ENCODE data around the gene STPG2.

The STPG2 gene

GRCh38 chr4:97548943-97549583 is 594.2 kb downstream of the STPG2 start:
- no peaks in the 10 kb centered on the region for H3K36me3 Mint-ChIP-seq
- no peak overlapping the region for H3K27ac Mint-ChIP-seq
- H3K27me3 Mint-ChIP-seq, result no peaks in the 10 kb centered on the region
- H3K4me1 Mint-ChIP-seq, result no peaks in the 10 kb centered on the region
- DNase-seq, result no peak
- no peak overlapping the region for H3K4me3 Mint-ChIP-seq
- CTCF ChIA-PET, result no interaction called here
- H3K9me3 Mint-ChIP-seq, result peaks cover 6% of the 10 kb centered on the region

GRCh38 chr4:97548186-97548585 is 595.1 kb downstream of the STPG2 start:
- DNase-seq, result no peak
- Mint-ChIP-seq H3K9me3 (peaks cover 8% of the 10 kb centered on the region), H3K36me3 (no peaks in the 10 kb centered on the region), H3K27me3 (no peaks in the 10 kb centered on the region), H3K27ac (no peak overlapping the region), H3K4me1 (no peaks in the 10 kb centered on the region), H3K4me3 (no peak overlapping the region)
- CTCF ChIA-PET, result no interaction called here

- CTCF ChIA-PET, result no interaction called here
- no peaks in the 10 kb centered on the region for H3K4me1 Mint-ChIP-seq
- DNase-seq, result no peak
- H3K27me3 Mint-ChIP-seq, result no peaks in the 10 kb centered on the region
- no peak overlapping the region for H3K27ac Mint-ChIP-seq
- H3K36me3 Mint-ChIP-seq, result no peaks in the 10 kb centered on the region
- H3K4me3 Mint-ChIP-seq, result no peak overlapping the region
- H3K9me3 Mint-ChIP-seq, result peaks cover 15% of the 10 kb centered on the region
Measured at GRCh38 chr4:97531351-97531750, 611.9 kb downstream of the STPG2 start.

- CTCF ChIA-PET, result no interaction called here
Measured at GRCh38 chr4:97530676-97531075, 612.6 kb downstream of the STPG2 start.

GRCh38 chr4:97525236-97525635 is 618.0 kb downstream of the STPG2 start:
- Mint-ChIP-seq H3K27ac (no peak overlapping the region), H3K4me3 (no peak overlapping the region), H3K27me3 (no peaks in the 10 kb centered on the region), H3K36me3 (no peaks in the 10 kb centered on the region), H3K9me3 (peaks cover 13% of the 10 kb centered on the region), H3K4me1 (no peaks in the 10 kb centered on the region)
- DNase-seq, result no peak
- CTCF ChIA-PET, result no interaction called here

More at GRCh38 chr4:97530676-97531075, 612.6 kb downstream of the STPG2 start:
- Mint-ChIP-seq H3K9me3 (peaks cover 15% of the 10 kb centered on the region), H3K27me3 (no peaks in the 10 kb centered on the region), H3K27ac (no peak overlapping the region), H3K4me1 (no peaks in the 10 kb centered on the region), H3K36me3 (no peaks in the 10 kb centered on the region), H3K4me3 (no peak overlapping the region)
- no peak for DNase-seq

- no peaks in the 10 kb centered on the region for H3K36me3 Mint-ChIP-seq
- CTCF ChIA-PET, result no interaction called here
- H3K4me3 Mint-ChIP-seq, result no peak overlapping the region
- H3K9me3 Mint-ChIP-seq, result peaks cover 1% of the 10 kb centered on the region
- no peak for DNase-seq
- H3K4me1 Mint-ChIP-seq, result no peaks in the 10 kb centered on the region
- no peak overlapping the region for H3K27ac Mint-ChIP-seq
- H3K27me3 Mint-ChIP-seq, result no peaks in the 10 kb centered on the region
Measured at GRCh38 chr4:97517939-97518338, 625.3 kb downstream of the STPG2 start.

- no peak for DNase-seq
- CTCF ChIA-PET, result no interaction called here
- Mint-ChIP-seq H3K4me3 (no peak overlapping the region), H3K27me3 (no peaks in the 10 kb centered on the region), H3K9me3 (peaks cover 2% of the 10 kb centered on the region), H3K36me3 (no peaks in the 10 kb centered on the region), H3K4me1 (no peaks in the 10 kb centered on the region), H3K27ac (no peak overlapping the region)
Measured at GRCh38 chr4:97513917-97514316, 629.4 kb downstream of the STPG2 start.
